Kidney (tissue), 14 donors: ENCODE results near the gene SPATS1. TPM values are rescaled to one million over a fixed set of nuclear protein-coding genes. Genes with fewer than 3 reads are reported as not detected.
"Not testable (repeated sequence)": the region's sequence is repeated elsewhere in the genome, so short reads cannot be mapped to it uniquely, and the experiment has no call there.

Source experiments
- DNase-seq, 5 donors: peaks; one replicate each; pipeline ENCODE4 v3.0.0-alpha.2; 2013 to 2020
- FAIRE-seq: peaks from 2 replicates; lab custom pipeline; 2012; peaks lifted over from hg19 to GRCh38; lab: Jason Lieb, UNC
- H3K27ac ChIP-seq, 2 donors: one replicate each; pipeline ENCODE4 v1.7.0; 2013; ENCODE audit warnings: low read depth in 2 of 2, low read length in 2 of 2, inconsistent platforms in 1 of 2
- H3K27me3 ChIP-seq: one replicate; pipeline ENCODE4 v1.7.1; 2013; ENCODE audit warnings: low read length, inconsistent platforms; ENCODE audit not compliant: control insufficient read depth, insufficient read depth
- H3K36me3 ChIP-seq, 3 donors: one replicate each; pipeline versions ENCODE4 v1.7.0 to v1.7.1; 2013; ENCODE audit warnings: low read length in 3 of 3, control low read depth in 1 of 3, inconsistent platforms in 1 of 3; ENCODE audit not compliant: insufficient read depth in 3 of 3, control insufficient read depth in 2 of 3
- H3K4me1 ChIP-seq, 3 donors: one replicate each; pipeline versions ENCODE4 v1.7.0 to v1.7.1; 2013; ENCODE audit warnings: low read length in 3 of 3, inconsistent platforms in 1 of 3, low read depth in 1 of 3; ENCODE audit not compliant: control insufficient read depth in 2 of 3, insufficient read depth in 2 of 3
- H3K4me3 ChIP-seq, 3 donors: one replicate each; pipeline versions ENCODE4 v1.7.0 to v1.8.1; 2013; ENCODE audit warnings: low read length in 3 of 3, control low read depth in 1 of 3, inconsistent platforms in 1 of 3
- H3K9ac ChIP-seq, 3 donors: one replicate each; pipeline versions ENCODE4 v1.7.0 to v1.7.1; 2013; ENCODE audit warnings: low read length in 3 of 3, control low read depth in 1 of 3, inconsistent platforms in 1 of 3
- H3K9me3 ChIP-seq, 3 donors: one replicate each; pipeline versions ENCODE4 v1.7.0 to v1.7.1; 2013; ENCODE audit warnings: low read length in 3 of 3, control low read depth in 1 of 3, inconsistent platforms in 1 of 3; ENCODE audit not compliant: control insufficient read depth in 2 of 3, insufficient read depth in 1 of 3
- CTCF ChIP-seq: IDR thresholded peaks from 3 replicates; pipeline ENCODE4 v1.5.1; 2012; ENCODE audit warnings: mild to moderate bottlenecking, moderate library complexity, borderline replicate concordance; ENCODE audit not compliant: insufficient read depth; ENCODE audit errors: extremely low read depth
- intact Hi-C: fragments of 100-400 bp; cut with DNase I; formaldehyde crosslinking; loops from one replicate; pipeline ENCODE4 v1.11.1; 2022
- polyA plus RNA-seq: library from polyadenylated mRNA; stranded (reverse); fragments of 350-450 nt; fragmentation: Illumina TruSeq; extraction: RNeasy Lipid Tissue Mini Kit (QIAGEN cat#74804); gene quantifications from one replicate; pipeline ENCODE4 v1.2.3, GENCODE V29; 2014; ENCODE audit warnings: low read depth, low replicate concordance; ENCODE audit not compliant: insufficient read depth
- total RNA-seq: library from RNA; stranded (reverse); fragmentation: NEBNext Ultra II Directional; extraction: Animal tissue kit (Norgen Biotek cat#: 25700); gene quantifications from one replicate; pipeline ENCODE4 v1.2.1, GENCODE V29; 2021
- donor health status: control.
- donor health status: control.
- donor health status: control.
- donor health status: control.
- donor health status: control.
- donor health status: DM: yes; HTN: yes; CAD: no.
- donor health status: Normal renal cell carcinoma (clear cell type).

Gene SPATS1
- total and polyA plus RNA-seq, 2 donors from 2014 or later = not detected

DNA sequence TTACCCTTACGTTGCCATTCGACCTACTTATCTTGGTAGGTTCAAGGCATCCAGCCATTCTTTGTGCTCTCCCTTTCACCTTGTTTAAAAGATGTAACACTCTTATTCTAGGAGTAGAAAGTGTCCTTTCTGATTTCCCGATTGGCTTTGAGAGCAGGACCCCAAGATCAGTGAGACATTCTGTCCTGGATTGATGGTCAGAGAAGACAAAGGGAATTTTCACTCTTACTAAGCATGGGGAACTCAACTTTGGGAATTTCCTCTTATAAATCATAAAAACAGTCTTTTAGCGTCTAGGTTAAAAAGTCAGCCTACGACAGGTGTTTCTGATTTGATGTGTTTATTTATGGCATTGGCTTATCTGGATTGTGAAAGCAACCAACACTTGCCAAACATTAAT, 26.5 kb upstream of the SPATS1 start:
- peaks cover 0 to 8% (median 0%) of the 10 kb centered on the region in 3 donors for H3K36me3 ChIP-seq
- FAIRE-seq = no peak
- intact Hi-C loops = no loop called here

GRCh38 chr6:44316481-44316880, 26.0 kb upstream of the SPATS1 start:
- TF ChIP-seq CTCF = no peak
- Histone ChIP-seq H3K9me3 (no peaks in the 10 kb centered on the region), H3K36me3 (peaks cover 0 to 3% (median 0%) of the 10 kb centered on the region in 3 donors), H3K27me3 (no peaks in the 10 kb centered on the region), H3K4me1 (peaks cover 0 to 6% (median 0%) of the 10 kb centered on the region in 3 donors), H3K27ac (no peak overlapping the region), H3K9ac (no peak overlapping the region), H3K4me3 (no peak overlapping the region)
- no peak for DNase-seq
- intact Hi-C loops = no loop called here
- FAIRE-seq = no peak

More for the DNA sequence above, 26.5 kb upstream of the SPATS1 start:
- TF ChIP-seq CTCF = no peak
- Histone ChIP-seq H3K27ac (no peak overlapping the region), H3K4me3 (no peak overlapping the region), H3K4me1 (peaks cover 0 to 6% (median 0%) of the 10 kb centered on the region in 3 donors), H3K9me3 (no peaks in the 10 kb centered on the region), H3K9ac (no peak overlapping the region), H3K27me3 (no peaks in the 10 kb centered on the region)
- DNase-seq = no peak

GRCh38 chr6:44317136-44317631, 25.3 kb upstream of the SPATS1 start:
- H3K36me3 ChIP-seq, intact Hi-C loops, FAIRE-seq, H3K27me3 ChIP-seq, H3K4me1 ChIP-seq, H3K27ac ChIP-seq, H3K4me3 ChIP-seq, DNase-seq, H3K9me3 ChIP-seq, H3K9ac ChIP-seq: not testable (repeated sequence)

DNA sequence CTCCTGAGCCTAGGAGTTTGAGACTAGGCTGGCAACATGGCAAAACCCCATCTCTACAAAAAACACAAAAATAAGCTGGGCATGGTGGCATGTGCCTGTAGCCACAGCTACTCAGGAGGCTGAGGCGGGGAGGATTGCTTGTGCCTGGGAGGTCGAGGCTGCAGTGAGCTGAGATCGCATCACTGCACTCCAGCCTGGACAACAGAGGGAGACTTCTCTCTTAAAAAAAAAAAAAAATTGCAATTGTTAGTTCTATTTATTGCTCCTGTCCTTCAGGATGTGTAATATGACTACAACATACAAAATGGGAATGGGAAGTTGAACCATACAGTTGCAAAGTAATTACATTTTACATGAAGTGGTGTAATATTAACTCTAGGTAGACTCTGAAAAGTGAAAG, 21.2 kb upstream of the SPATS1 start:
- H3K9me3 ChIP-seq = no peaks in the 10 kb centered on the region
- intact Hi-C loops = no loop called here
- DNase-seq (no peak), FAIRE-seq (no peak)
- H3K27me3 ChIP-seq = no peaks in the 10 kb centered on the region
- TF ChIP-seq CTCF = no peak
- H3K36me3 ChIP-seq = no peaks in the 10 kb centered on the region
- H3K4me3 ChIP-seq = no peak overlapping the region
- no peak overlapping the region for H3K9ac ChIP-seq
- H3K27ac ChIP-seq = no peak overlapping the region
- H3K4me1 ChIP-seq = no peaks in the 10 kb centered on the region
